CD4-positive, alpha-beta memory T cell (primary cell): ENCODE measurements around the gene PDE1A. TPM values are rescaled to one million over a fixed set of nuclear protein-coding genes. Genes with fewer than 3 reads are reported as not detected.

Experiments
- CTCF ChIA-PET: fragments of 350-600 bp; sonication (Branson Sonifier 250); formaldehyde crosslinking; loops from one replicate; lab custom pipeline; 2021; ENCODE audit warnings: inconsistent platforms; ENCODE audit not compliant: partially characterized antibody; lab: Charles Lee
- POLR2A ChIA-PET: fragments of 350-600 bp; sonication (Branson Sonifier 250); formaldehyde crosslinking; loops from one replicate; lab custom pipeline; 2021; ENCODE audit not compliant: partially characterized antibody; lab: Charles Lee
- DNase-seq, 5 donors: peaks; one replicate each; pipeline versions ENCODE4 v3.0.0 to v3.0.0-alpha.2; 2020 to 2022; ENCODE audit warnings: mixed read lengths in 1 of 5
- H3K27ac ChIP-seq: one replicate; pipeline ENCODE4 v1.7.0; 2013; ENCODE audit warnings: low read depth, low read length
- H3K27me3 ChIP-seq: 2 replicates; pipeline ENCODE4 v1.7.0; 2013; ENCODE audit warnings: mild to moderate bottlenecking, low read length, moderate library complexity; ENCODE audit not compliant: insufficient read depth
- H3K36me3 ChIP-seq: 2 replicates; pipeline ENCODE4 v1.7.0; 2013; ENCODE audit warnings: mild to moderate bottlenecking, low read length, moderate library complexity; ENCODE audit not compliant: insufficient read depth
- H3K4me1 ChIP-seq: 2 replicates; pipeline ENCODE4 v1.7.0; 2013; ENCODE audit warnings: mild to moderate bottlenecking, low read length, moderate library complexity; ENCODE audit not compliant: insufficient read depth
- H3K4me3 ChIP-seq, 2 donors: one replicate each; pipeline ENCODE4 v1.7.0; 2013; ENCODE audit warnings: low read length in 2 of 2, mild to moderate bottlenecking in 1 of 2
- H3K9me3 ChIP-seq, 2 donors: one replicate each; pipeline ENCODE4 v1.7.0; 2013; ENCODE audit warnings: low read length in 2 of 2, control low read depth in 1 of 2; ENCODE audit not compliant: control insufficient read depth in 1 of 2
- H3K27ac Mint-ChIP-seq, 7 donors: one replicate each; pipeline ENCODE4 v1.8.0; 2020 to 2021; ENCODE audit warnings: mixed read lengths in 7 of 7, mild to moderate bottlenecking in 6 of 7, inconsistent platforms in 3 of 7, moderate library complexity in 3 of 7
- H3K27me3 Mint-ChIP-seq, 2 donors: one replicate each; pipeline ENCODE4 v1.8.0; 2020 to 2021; ENCODE audit warnings: mixed read lengths in 2 of 2
- H3K36me3 Mint-ChIP-seq, 2 donors: one replicate each; pipeline ENCODE4 v1.8.0; 2020 to 2021; ENCODE audit warnings: mixed read lengths in 2 of 2, inconsistent platforms in 1 of 2, mild to moderate bottlenecking in 1 of 2
- H3K4me1 Mint-ChIP-seq, 4 donors: one replicate each; pipeline ENCODE4 v1.8.0; 2020 to 2021; ENCODE audit warnings: mixed read lengths in 4 of 4, mild to moderate bottlenecking in 1 of 4
- H3K4me3 Mint-ChIP-seq, 8 donors: one replicate each; pipeline ENCODE4 v1.8.0; 2020 to 2021; ENCODE audit warnings: mixed read lengths in 8 of 8, mild to moderate bottlenecking in 7 of 8, moderate library complexity in 6 of 8, inconsistent platforms in 3 of 8
- H3K9me3 Mint-ChIP-seq, 8 donors: one replicate each; pipeline ENCODE4 v1.8.0; 2020 to 2021; ENCODE audit warnings: mixed read lengths in 8 of 8, mild to moderate bottlenecking in 5 of 8, inconsistent platforms in 3 of 8, moderate library complexity in 1 of 8
- intact Hi-C: fragments of 100-400 bp; cut with micrococcal nuclease; formaldehyde crosslinking; loops from one replicate; pipeline ENCODE4 v1.15.1; 2023
- polyA plus RNA-seq, 2 donors: library from polyadenylated mRNA; unstranded; fragments of 300-500 nt; fragmentation: Illumina TruSeq; gene quantifications; one replicate each; pipeline ENCODE4 v1.2.3, GENCODE V29; 2021
- total RNA-seq, 2 experiments: library from RNA; stranded (reverse); gene quantifications; one replicate each; pipeline ENCODE4 v1.2.3, GENCODE V29; 2021

PDE1A gene
- total and polyA plus RNA-seq, 4 experiments from 2014 or later, result not detected

DNA sequence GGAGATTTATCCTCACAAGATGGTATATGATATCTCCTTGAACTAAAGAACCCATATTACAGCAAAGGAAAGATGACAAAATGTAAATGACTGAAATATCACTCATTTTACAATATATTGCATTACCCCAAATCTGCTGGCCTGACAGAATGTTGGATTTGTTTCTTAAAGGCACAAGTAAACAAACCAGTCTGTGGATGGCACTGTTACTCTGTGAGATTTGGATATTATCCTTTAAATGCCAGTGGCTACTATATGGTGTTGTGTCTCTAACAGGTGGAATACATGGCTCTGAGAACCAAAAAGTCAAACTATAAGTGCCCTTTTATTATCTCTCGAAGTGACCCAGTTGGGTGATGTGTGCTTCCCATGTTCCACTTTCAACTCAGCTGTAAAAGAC is 125.7 kb downstream of the PDE1A start:
- Histone ChIP-seq H3K4me1 (no peaks in the 10 kb centered on the region), H3K36me3 (no peaks in the 10 kb centered on the region), H3K4me3 (no peak overlapping the region), H3K27me3 (no peaks in the 10 kb centered on the region), H3K9me3 (no peaks in the 10 kb centered on the region), H3K27ac (no peak overlapping the region)
- Mint-ChIP-seq H3K9me3 (peaks cover 0 to 4% (median 0%) of the 10 kb centered on the region in 8 donors), H3K27me3 (no peaks in the 10 kb centered on the region), H3K4me1 (no peaks in the 10 kb centered on the region), H3K27ac (no peak overlapping the region), H3K36me3 (no peaks in the 10 kb centered on the region), H3K4me3 (no peak overlapping the region)
- intact Hi-C loops, result no loop called here
- POLR2A ChIA-PET, result no interaction called here
- CTCF ChIA-PET, result no interaction called here
- DNase-seq, result no peak

DNA sequence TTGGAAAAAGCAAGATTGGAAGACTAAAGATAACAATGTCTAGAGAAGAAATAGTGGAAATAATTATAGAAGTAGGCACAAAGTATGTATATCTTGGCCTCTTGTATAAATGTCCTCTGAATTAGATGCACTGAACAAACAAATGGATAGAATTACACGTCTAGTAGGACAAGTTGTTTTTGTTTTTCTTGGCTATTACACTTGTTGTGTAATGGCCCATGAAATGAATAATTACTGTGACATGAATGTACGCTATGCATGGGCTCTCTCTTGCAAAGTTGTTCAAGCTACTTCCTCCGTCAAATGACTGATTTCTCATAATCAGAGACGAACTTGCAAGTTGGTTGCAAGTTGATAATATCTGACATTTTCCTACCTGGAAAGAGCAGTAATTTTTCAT is 126.2 kb downstream of the PDE1A start:
- intact Hi-C loops, result no loop called here
- Mint-ChIP-seq H3K27me3 (no peaks in the 10 kb centered on the region), H3K27ac (no peak overlapping the region), H3K4me1 (no peaks in the 10 kb centered on the region), H3K4me3 (no peak overlapping the region), H3K9me3 (peaks cover 0 to 4% (median 0%) of the 10 kb centered on the region in 8 donors), H3K36me3 (no peaks in the 10 kb centered on the region)
- H3K4me3 ChIP-seq, result no peak overlapping the region
- no peaks in the 10 kb centered on the region for H3K9me3 ChIP-seq
- no peaks in the 10 kb centered on the region for H3K36me3 ChIP-seq
- no peak for DNase-seq
- no peak overlapping the region for H3K27ac ChIP-seq
- CTCF ChIA-PET, result no interaction called here
- H3K4me1 ChIP-seq, result no peaks in the 10 kb centered on the region
- H3K27me3 ChIP-seq, result no peaks in the 10 kb centered on the region
- POLR2A ChIA-PET, result no interaction called here

DNA sequence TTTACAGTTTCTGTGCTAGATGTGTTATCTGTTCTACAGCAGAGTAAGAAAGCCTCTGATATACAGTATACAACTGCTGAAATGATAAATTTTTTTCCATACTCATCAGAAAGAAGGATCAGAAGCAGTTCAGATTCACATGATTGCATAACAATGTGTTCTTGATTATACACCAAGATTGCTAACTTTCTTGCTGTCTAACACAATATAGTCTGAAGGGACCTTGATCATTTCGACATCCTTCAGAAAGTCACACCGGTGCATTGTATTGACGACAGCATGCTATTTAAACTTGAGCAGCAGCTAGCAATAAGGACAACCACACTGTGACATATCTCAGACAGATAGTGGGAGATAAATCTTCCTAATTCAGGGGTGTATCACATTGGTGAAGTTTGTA is 127.2 kb downstream of the PDE1A start:
- H3K4me3 ChIP-seq, result no peak overlapping the region
- Mint-ChIP-seq H3K27ac (no peak overlapping the region), H3K4me3 (no peak overlapping the region), H3K4me1 (no peaks in the 10 kb centered on the region), H3K9me3 (peaks cover 0 to 4% (median 1%) of the 10 kb centered on the region in 8 donors), H3K36me3 (no peaks in the 10 kb centered on the region), H3K27me3 (no peaks in the 10 kb centered on the region)
- no peaks in the 10 kb centered on the region for H3K27me3 ChIP-seq
- CTCF ChIA-PET, result no interaction called here
- H3K36me3 ChIP-seq, result no peaks in the 10 kb centered on the region
- intact Hi-C loops, result no loop called here
- H3K4me1 ChIP-seq, result no peaks in the 10 kb centered on the region
- POLR2A ChIA-PET, result no interaction called here
- H3K9me3 ChIP-seq, result no peaks in the 10 kb centered on the region
- no peak for DNase-seq
- H3K27ac ChIP-seq, result no peak overlapping the region

DNA sequence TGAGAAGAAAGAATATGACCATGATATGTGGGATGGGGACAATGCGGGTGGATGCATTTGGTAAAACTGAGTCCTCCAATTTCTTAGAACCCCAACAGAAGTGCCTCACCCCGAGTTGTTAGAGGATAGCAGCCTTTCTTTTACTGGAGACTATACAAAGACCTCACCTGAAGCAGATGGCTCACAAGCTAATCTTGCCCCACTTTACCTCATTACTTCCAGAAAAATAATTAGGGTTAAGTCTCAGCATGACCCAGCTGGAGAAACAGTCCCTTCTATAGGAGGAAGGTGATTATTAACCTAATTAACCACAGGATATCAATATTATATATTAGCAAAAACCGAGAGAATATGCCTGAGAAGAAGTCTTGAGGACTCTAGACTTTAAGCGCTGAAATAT is 128.4 kb downstream of the PDE1A start:
- no peak for DNase-seq
- H3K36me3 ChIP-seq, result no peaks in the 10 kb centered on the region
- Mint-ChIP-seq H3K9me3 (peaks cover 0 to 8% (median 3%) of the 10 kb centered on the region in 8 donors), H3K27ac (no peak overlapping the region), H3K4me1 (no peaks in the 10 kb centered on the region), H3K36me3 (no peaks in the 10 kb centered on the region), H3K4me3 (no peak overlapping the region), H3K27me3 (no peaks in the 10 kb centered on the region)
- H3K4me1 ChIP-seq, result no peaks in the 10 kb centered on the region
- H3K4me3 ChIP-seq, result no peak overlapping the region
- no peak overlapping the region for H3K27ac ChIP-seq
- POLR2A ChIA-PET, result no interaction called here
- H3K9me3 ChIP-seq, result no peaks in the 10 kb centered on the region
- CTCF ChIA-PET, result no interaction called here
- no peaks in the 10 kb centered on the region for H3K27me3 ChIP-seq
- intact Hi-C loops, result no loop called here

DNA sequence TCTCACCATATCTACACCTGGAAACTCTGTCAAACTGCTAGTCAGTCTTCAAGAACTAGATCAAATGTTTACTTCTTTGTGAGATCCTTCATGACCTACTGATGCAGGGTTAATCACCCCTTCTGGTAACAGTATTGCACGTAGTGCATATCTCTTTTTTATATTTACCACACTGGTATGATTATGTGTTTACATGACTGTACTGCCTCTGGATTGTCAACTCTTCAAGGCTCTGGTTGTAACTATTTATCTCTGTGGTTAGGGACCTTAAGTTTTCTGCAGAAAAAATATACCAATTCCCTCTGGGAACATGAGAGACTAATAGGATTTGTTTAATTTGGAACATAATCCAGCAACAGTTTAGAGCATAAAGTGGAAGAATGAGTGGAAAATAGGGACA is 135.5 kb downstream of the PDE1A start:
- ChIA-PET CTCF (interaction anchor here (0.6 kb wide), 1 partner anchor 874 kb away, joined by 4 read pairs; no protein-coding TSS in a partner anchor), POLR2A (no interaction called here)
- Histone ChIP-seq H3K4me1 (no peaks in the 10 kb centered on the region), H3K4me3 (no peak overlapping the region), H3K9me3 (no peaks in the 10 kb centered on the region), H3K27me3 (no peaks in the 10 kb centered on the region), H3K27ac (no peak overlapping the region), H3K36me3 (no peaks in the 10 kb centered on the region)
- H3K9me3 Mint-ChIP-seq, result peaks cover 0 to 5% (median 1%) of the 10 kb centered on the region in 8 donors
- no peak overlapping the region for H3K27ac Mint-ChIP-seq
- H3K36me3 Mint-ChIP-seq, result no peaks in the 10 kb centered on the region
- no peak for DNase-seq
- intact Hi-C loops, result no loop called here
- H3K4me3 Mint-ChIP-seq, result no peak overlapping the region
- no peaks in the 10 kb centered on the region for H3K27me3 Mint-ChIP-seq
- H3K4me1 Mint-ChIP-seq, result no peaks in the 10 kb centered on the region

DNA sequence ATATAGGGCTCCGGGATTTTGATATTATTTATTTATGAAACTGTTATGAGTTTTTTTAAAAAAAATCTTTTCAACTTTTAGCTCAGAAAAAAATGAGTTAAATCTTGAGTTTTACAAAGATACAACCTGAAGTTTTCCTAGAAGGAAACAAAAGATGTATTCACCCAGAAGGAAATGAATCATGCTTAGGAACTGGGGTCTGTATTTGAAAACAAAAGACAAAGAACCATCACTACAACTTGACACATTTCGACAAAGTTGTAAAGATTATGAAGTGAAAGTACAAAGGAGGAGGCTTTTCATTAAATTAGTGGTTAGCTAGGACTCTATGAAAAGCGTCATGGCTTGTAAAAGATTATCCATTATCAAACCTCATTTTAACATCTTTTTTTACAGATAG is 143.3 kb downstream of the PDE1A start:
- Mint-ChIP-seq H3K36me3 (no peaks in the 10 kb centered on the region), H3K27me3 (no peaks in the 10 kb centered on the region), H3K4me1 (no peaks in the 10 kb centered on the region), H3K27ac (no peak overlapping the region), H3K4me3 (no peak overlapping the region), H3K9me3 (peaks cover 0 to 2% (median 0%) of the 10 kb centered on the region in 8 donors)
- ChIA-PET POLR2A (no interaction called here), CTCF (no interaction called here)
- Histone ChIP-seq H3K27me3 (no peaks in the 10 kb centered on the region), H3K36me3 (no peaks in the 10 kb centered on the region), H3K4me3 (no peak overlapping the region), H3K27ac (no peak overlapping the region), H3K4me1 (no peaks in the 10 kb centered on the region), H3K9me3 (no peaks in the 10 kb centered on the region)
- intact Hi-C loops, result no loop called here
- no peak for DNase-seq

DNA sequence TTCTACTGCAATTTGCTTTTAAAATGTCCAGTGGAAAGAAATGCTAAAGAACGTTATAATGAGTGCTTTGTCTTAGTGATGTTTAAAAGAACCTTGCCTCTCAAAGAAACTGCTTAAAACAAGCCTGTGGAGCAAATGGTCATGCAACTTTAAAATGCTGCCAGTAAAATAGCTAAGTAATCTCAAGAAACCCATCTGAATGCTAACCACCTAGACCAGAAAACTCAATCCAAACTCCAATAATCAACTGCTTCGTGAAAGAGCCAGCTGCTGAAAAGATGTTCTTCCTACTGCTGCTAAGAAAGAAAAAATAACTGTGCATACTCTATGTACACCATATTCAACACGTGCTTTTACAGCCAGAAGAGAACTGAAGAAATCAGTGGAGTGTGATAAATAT is 145.6 kb downstream of the PDE1A start:
- no peak overlapping the region for H3K4me3 ChIP-seq
- H3K4me1 ChIP-seq, result no peaks in the 10 kb centered on the region
- Mint-ChIP-seq H3K27me3 (no peaks in the 10 kb centered on the region), H3K4me3 (no peak overlapping the region), H3K27ac (no peak overlapping the region), H3K36me3 (no peaks in the 10 kb centered on the region), H3K4me1 (no peaks in the 10 kb centered on the region), H3K9me3 (peaks cover 0 to 16% (median 11%) of the 10 kb centered on the region in 8 donors)
- no peak for DNase-seq
- H3K27me3 ChIP-seq, result no peaks in the 10 kb centered on the region
- H3K9me3 ChIP-seq, result peaks cover 0 to 4% of the 10 kb centered on the region in 2 donors
- CTCF ChIA-PET, result no interaction called here
- intact Hi-C loops, result no loop called here
- POLR2A ChIA-PET, result no interaction called here
- H3K27ac ChIP-seq, result no peak overlapping the region
- H3K36me3 ChIP-seq, result no peaks in the 10 kb centered on the region

DNA sequence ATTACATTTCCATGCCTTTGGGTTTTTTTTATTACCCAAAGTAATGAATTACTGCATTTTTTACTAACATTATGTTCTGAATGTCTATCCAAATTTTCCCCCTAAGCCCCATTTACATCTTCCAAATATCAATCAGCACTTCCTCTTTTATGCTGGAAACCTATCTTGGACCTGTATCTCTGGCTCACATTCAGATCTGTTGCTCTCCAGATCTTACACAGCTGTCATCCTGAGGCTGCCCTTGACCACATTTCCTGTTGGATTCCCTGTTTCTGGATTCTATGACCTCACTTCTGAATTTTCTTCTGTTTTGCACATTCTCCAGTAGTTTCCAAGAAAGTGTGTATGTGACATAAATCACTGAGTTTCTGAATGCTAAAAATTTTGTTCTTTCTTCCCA is 146.7 kb downstream of the PDE1A start:
- Mint-ChIP-seq H3K9me3 (peaks cover 0 to 23% (median 17%) of the 10 kb centered on the region in 8 donors), H3K4me1 (no peaks in the 10 kb centered on the region), H3K36me3 (no peaks in the 10 kb centered on the region), H3K27ac (no peak overlapping the region), H3K27me3 (no peaks in the 10 kb centered on the region), H3K4me3 (no peak overlapping the region)
- ChIA-PET CTCF (no interaction called here), POLR2A (no interaction called here)
- no peaks in the 10 kb centered on the region for H3K36me3 ChIP-seq
- intact Hi-C loops, result no loop called here
- H3K4me1 ChIP-seq, result no peaks in the 10 kb centered on the region
- no peak for DNase-seq
- H3K4me3 ChIP-seq, result no peak overlapping the region
- no peak overlapping the region for H3K27ac ChIP-seq
- peaks cover 0 to 4% of the 10 kb centered on the region in 2 donors for H3K9me3 ChIP-seq
- H3K27me3 ChIP-seq, result no peaks in the 10 kb centered on the region
